Transverse colon (tissue), 4 donors: ENCODE results near the gene NUP133. TPM values are rescaled to one million over a fixed set of nuclear protein-coding genes. Genes with fewer than 3 reads are reported as not detected.
A peak's percentile ranks its signal among the peaks of the same experiment; 100 is the strongest.
"Not testable (repeated sequence)": the region's sequence is repeated elsewhere in the genome, so short reads cannot be mapped to it uniquely, and the experiment has no call there.

Experiments used
- DNase-seq: peaks from one replicate; pipeline ENCODE4 v3.0.0-alpha.2; 2019
- H3K27ac ChIP-seq, 4 donors: fragments of 200-600 bp; sonication (generic); 2 replicates each; pipeline ENCODE4 v1.5.1; 2016 to 2018; ENCODE audit warnings: inconsistent platforms in 4 of 4
- H3K27me3 ChIP-seq: fragments of 200-600 bp; sonication (generic); 2 replicates; pipeline ENCODE4 v1.5.1; 2017; ENCODE audit warnings: inconsistent platforms
- H3K36me3 ChIP-seq, 4 donors: fragments of 200-600 bp; sonication (generic); 2 replicates each; pipeline ENCODE4 v1.5.1; 2017 to 2019; ENCODE audit warnings: inconsistent platforms in 4 of 4
- H3K4me1 ChIP-seq, 4 donors: fragments of 200-600 bp; sonication (generic); 2 replicates each; pipeline ENCODE4 v1.5.1; 2017 to 2020; ENCODE audit warnings: inconsistent platforms in 4 of 4
- H3K4me3 ChIP-seq, 4 donors: fragments of 200-600 bp; sonication (generic); 1 replicate in 1 of 4; 2 replicates in 3 of 4; pipeline versions ENCODE4 v1.5.1 to v1.6.1; 2017 to 2019; ENCODE audit warnings: inconsistent platforms in 4 of 4
- H3K9me3 ChIP-seq, 2 donors: fragments of 200-600 bp; sonication (generic); 2 replicates each; pipeline ENCODE4 v1.5.1; 2017 to 2019; ENCODE audit warnings: inconsistent platforms in 2 of 2
- EP300 ChIP-seq: sonication (generic); formaldehyde crosslinking; IDR thresholded peaks from one replicate; pipeline ENCODE4 v1.6.1; 2017; ENCODE audit warnings: antibody characterized with exemption, low read depth
- POLR2A ChIP-seq: fragments of 450-650 bp; IDR thresholded peaks from one replicate; pipeline ENCODE4 v1.6.1; 2016; ENCODE audit warnings: antibody characterized with exemption, mild to moderate bottlenecking, moderate library complexity
- POLR2AphosphoS5 ChIP-seq, 3 donors: sonication (generic); formaldehyde crosslinking; IDR thresholded peaks; one replicate each; pipeline ENCODE4 v1.6.1; 2016; ENCODE audit warnings: antibody characterized with exemption in 3 of 3
- WGBS, 2 donors: methylation state at CpG; one replicate each; pipeline ENCODE4 v1.1.5; 2018; ENCODE audit warnings: low coverage in 1 of 2; 5-methylcytosine and 5-hydroxymethylcytosine counted together
- in situ Hi-C, 4 donors: fragments of 200-750 bp; cut with MboI; loops; one replicate each; pipeline versions ENCODE4 v1.15.0 to v1.15.1; 2017; ENCODE audit warnings: low sequenced_read_pairs in 3 of 4, low pct_ligation_motif_present in 1 of 4, low pct_unique_long_range_greater_than_20kb in 1 of 4
- intact Hi-C: fragments of 100-400 bp; cut with DNase I; formaldehyde crosslinking; loops from one replicate; pipeline ENCODE4 v1.15.1; 2023; ENCODE audit warnings: low total_unique reads
- total RNA-seq, 4 donors: library from RNA; depleted of rRNA; stranded (reverse); fragments of >200 nt; gene quantifications; one replicate each; pipeline ENCODE4 v1.1.0, GENCODE V29; 2016
- TF ChIP-seq, protein P1 (sequence below), 5 experiments: fragments of 200-600 bp in 3 of 5; fragments of 450-650 bp in 2 of 5; sonication (generic) in 3 of 5; IDR thresholded peaks; 1 replicate in 2 of 5; 2 replicates in 3 of 5; pipeline ENCODE4 v1.5.1; 2016 to 2017; ENCODE audit warnings: antibody characterized with exemption in 5 of 5, inconsistent platforms in 3 of 5, mild to moderate bottlenecking in 2 of 5, moderate library complexity in 1 of 5

The NUP133 gene
- total RNA-seq, 4 donors from 2014 or later, result 14.6 to 118 (median 22.9) TPM

DNA sequence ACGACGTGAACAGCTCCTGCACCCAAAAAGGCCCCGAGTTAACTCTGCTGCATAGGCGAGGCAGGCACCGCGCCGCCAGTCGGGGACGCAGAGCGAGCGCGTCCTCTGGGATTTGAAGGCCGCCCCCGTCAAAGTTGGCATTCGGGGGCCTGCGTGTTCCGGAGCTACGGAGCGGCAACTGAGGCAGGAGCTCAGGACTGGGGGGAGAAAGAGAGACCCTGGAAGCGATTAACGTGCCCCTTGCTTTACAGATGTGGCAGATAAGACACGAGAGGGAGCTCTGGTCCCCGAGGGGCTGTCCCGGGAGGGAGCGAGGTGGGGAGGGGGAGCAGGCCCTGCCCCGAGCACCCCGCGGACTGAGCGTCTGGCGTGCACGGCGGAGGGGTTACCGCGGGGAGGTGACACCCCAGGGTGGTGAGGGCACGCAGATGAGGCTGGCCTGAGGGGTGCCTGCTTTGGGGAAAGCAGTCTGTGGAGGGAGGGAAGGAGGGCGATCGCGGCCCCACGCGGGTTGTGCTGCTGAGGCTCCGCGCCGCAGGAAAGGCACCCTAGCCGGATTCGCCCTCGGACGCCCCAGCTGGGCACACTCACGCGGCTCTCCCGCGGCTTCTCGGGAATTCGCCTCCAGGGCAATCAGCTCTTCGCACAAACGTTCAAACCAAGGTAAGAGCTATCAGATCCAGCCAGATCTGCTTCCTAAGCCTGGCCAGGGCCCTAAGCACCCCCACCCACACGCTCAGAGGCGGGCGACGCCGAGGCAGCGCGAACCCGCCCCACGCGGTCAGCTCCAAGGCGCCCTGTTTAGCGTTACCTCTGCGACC lies 100.7 kb downstream of the NUP133 start:
- no peaks in the 10 kb centered on the region for H3K9me3 ChIP-seq
- 19% methylated on average over 62 of the region's 68 CpGs; no CpG with 5 or more reads in 1 of the 2 donors for WGBS, 2 donors
- H3K4me1 ChIP-seq, result peaks cover 16 to 28% (median 25%) of the 10 kb centered on the region in 4 donors
- in situ Hi-C loops, result no loop called here
- H3K36me3 ChIP-seq, result no peaks in the 10 kb centered on the region
- TF ChIP-seq, protein P1, sequence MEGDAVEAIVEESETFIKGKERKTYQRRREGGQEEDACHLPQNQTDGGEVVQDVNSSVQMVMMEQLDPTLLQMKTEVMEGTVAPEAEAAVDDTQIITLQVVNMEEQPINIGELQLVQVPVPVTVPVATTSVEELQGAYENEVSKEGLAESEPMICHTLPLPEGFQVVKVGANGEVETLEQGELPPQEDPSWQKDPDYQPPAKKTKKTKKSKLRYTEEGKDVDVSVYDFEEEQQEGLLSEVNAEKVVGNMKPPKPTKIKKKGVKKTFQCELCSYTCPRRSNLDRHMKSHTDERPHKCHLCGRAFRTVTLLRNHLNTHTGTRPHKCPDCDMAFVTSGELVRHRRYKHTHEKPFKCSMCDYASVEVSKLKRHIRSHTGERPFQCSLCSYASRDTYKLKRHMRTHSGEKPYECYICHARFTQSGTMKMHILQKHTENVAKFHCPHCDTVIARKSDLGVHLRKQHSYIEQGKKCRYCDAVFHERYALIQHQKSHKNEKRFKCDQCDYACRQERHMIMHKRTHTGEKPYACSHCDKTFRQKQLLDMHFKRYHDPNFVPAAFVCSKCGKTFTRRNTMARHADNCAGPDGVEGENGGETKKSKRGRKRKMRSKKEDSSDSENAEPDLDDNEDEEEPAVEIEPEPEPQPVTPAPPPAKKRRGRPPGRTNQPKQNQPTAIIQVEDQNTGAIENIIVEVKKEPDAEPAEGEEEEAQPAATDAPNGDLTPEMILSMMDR (IDR thresholded peaks at IDR 0.05), result no peak
- TF ChIP-seq POLR2AphosphoS5 (IDR thresholded peaks at IDR 0.05) (no peak), POLR2A (no peak), EP300 (no peak)
- DNase-seq, result no peak
- no peak overlapping the region for H3K27ac ChIP-seq
- H3K4me3 ChIP-seq, result peak overlapping the region in 2 of 4 donors; percentile 19 to 38
- H3K27me3 ChIP-seq, result peaks cover 76% of the 10 kb centered on the region
- intact Hi-C loops, result no loop called here

DNA sequence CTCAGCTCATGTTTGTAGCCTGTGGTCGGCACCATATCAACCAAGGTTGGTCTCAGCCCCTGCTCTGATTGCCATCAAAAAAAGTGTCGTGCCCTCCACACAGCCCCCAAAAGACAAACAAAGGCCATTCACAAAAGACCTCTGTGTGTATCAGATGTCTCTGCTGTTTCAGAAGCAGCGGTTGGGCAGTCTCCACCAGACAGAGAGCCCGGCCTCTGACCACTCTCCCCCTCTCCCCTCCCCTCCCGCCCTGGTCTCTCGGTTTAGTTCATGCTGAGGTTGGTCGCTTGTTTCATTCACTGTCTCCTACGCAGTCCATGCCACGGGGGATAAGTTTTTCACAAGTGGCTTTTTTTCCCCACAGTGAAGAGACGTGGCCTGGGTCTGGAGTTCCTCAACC lies 101.3 kb downstream of the NUP133 start:
- H3K27ac ChIP-seq, result no peak overlapping the region

DNA sequence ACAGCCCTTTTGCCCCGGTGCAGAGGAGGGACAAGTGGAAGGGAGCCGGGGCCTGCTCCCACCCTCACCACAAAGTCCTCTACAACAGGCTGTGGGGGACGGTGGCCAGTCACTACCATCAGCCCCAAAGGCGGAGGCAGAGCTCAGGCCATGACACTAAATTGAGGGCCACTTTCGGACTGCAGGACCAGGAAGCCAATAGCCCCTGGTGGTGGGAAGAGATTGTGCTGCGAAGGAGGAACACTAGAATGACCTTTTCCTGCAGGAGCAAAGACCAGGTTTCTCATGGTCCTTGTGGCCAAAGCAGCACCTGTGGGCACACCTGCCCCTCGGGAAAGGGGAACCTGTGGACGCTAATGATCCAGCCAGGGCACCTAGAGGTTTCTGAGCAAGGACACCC lies 104.6 kb downstream of the NUP133 start:
- in situ Hi-C loops (no loop called here), intact Hi-C loops (no loop called here)
- Histone ChIP-seq H3K4me1 (peaks cover 6 to 12% (median 8%) of the 10 kb centered on the region in 4 donors), H3K27me3 (peaks cover 67% of the 10 kb centered on the region), H3K27ac (no peak overlapping the region), H3K4me3 (no peak overlapping the region), H3K9me3 (no peaks in the 10 kb centered on the region), H3K36me3 (no peaks in the 10 kb centered on the region)
- DNase-seq, result no peak
- 88 to 100% methylated on average over 2 to 8 of the region's 8 CpGs for WGBS, 2 donors
- TF ChIP-seq POLR2AphosphoS5 (IDR thresholded peaks at IDR 0.05), result no peak
- TF ChIP-seq, protein P1 (IDR thresholded peaks at IDR 0.05), result no peak
- TF ChIP-seq POLR2A, result no peak
- TF ChIP-seq EP300, result no peak

More for the DNA sequence above, 101.3 kb downstream of the NUP133 start:
- H3K4me1 ChIP-seq, result peaks cover 16 to 28% (median 25%) of the 10 kb centered on the region in 4 donors
- H3K9me3 ChIP-seq, result no peaks in the 10 kb centered on the region
- in situ Hi-C loops (no loop called here), intact Hi-C loops (no loop called here)
- WGBS, 2 donors, result 50% methylated on average over 9 of the region's 10 CpGs; no CpG with 5 or more reads in 1 of the 2 donors
- peaks cover 82% of the 10 kb centered on the region for H3K27me3 ChIP-seq
- peak overlapping the region in 2 of 4 donors; percentile 19 to 38 for H3K4me3 ChIP-seq
- DNase-seq, result peak; percentile 22
- TF ChIP-seq, protein P1 (IDR thresholded peaks at IDR 0.05), result no peak
- no peak for TF ChIP-seq EP300
- no peak for TF ChIP-seq POLR2A
- no peak for TF ChIP-seq POLR2AphosphoS5 (IDR thresholded peaks at IDR 0.05)
- H3K36me3 ChIP-seq, result no peaks in the 10 kb centered on the region

DNA sequence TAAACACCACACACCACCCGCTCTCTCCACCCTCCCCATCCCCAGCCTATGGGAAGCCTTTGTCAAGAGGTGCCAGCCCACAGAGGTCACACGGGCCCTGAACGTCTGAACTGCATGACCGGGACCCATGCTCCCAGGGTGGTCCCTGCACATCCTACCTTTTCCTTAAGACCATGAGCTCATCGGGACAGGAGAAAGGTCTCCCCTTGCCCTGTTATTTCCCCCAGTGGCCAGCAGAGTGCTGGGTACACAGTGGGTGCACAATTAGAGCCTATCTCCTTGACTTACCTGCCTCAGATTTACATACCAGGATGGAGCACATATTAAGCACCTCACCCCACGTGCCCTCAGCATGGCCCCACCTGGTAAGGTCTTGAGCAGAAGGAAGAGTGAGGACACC lies 105.1 kb downstream of the NUP133 start:
- no peak overlapping the region for H3K27ac ChIP-seq
- peaks cover 62% of the 10 kb centered on the region for H3K27me3 ChIP-seq
- 50 to 83% methylated on average over 1 to 6 of the region's 6 CpGs for WGBS, 2 donors
- peaks cover 6 to 12% (median 8%) of the 10 kb centered on the region in 4 donors for H3K4me1 ChIP-seq
- no peak for TF ChIP-seq POLR2A
- TF ChIP-seq POLR2AphosphoS5 (IDR thresholded peaks at IDR 0.05), result no peak
- TF ChIP-seq, protein P1 (IDR thresholded peaks at IDR 0.05), result no peak
- no peak overlapping the region for H3K4me3 ChIP-seq
- no peaks in the 10 kb centered on the region for H3K36me3 ChIP-seq
- DNase-seq, result no peak
- H3K9me3 ChIP-seq, result no peaks in the 10 kb centered on the region
- in situ Hi-C loops, result no loop called here
- intact Hi-C loops, result no loop called here

DNA sequence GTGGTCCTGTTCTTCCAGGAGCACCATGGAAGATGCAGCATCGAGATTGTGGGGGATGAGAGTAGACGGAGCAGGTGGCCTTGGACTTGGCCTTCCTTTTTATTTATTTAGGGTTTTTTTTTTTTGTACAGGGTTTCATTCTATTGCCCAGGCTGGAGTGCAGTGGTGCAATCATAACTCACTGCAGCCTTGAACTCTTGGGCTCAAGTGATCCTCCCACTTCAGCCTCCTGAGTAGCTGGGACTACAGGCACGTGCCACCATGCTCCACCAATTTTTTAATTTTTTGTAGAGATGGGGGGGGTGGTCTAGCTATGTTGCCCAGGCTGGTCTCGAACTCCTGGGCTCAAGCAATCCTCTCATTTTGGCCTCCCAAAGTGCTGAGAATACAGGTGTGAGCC lies 105.8 kb downstream of the NUP133 start:
- in situ Hi-C loops, DNase-seq, H3K36me3 ChIP-seq, H3K27ac ChIP-seq, H3K9me3 ChIP-seq, H3K4me1 ChIP-seq, intact Hi-C loops, H3K4me3 ChIP-seq: not testable (repeated sequence)
- peaks cover 56% of the 10 kb centered on the region for H3K27me3 ChIP-seq
- WGBS, 2 donors, result 68 to 72% methylated on average over 4 of the region's 4 CpGs
